GM21576 (cell line): ENCODE results near the gene ARHGAP26.
"Not testable (repeated sequence)": the region's sequence is repeated elsewhere in the genome, so short reads cannot be mapped to it uniquely, and the experiment has no call there.

ENCODE experiments used
- ATAC-seq: cut with Tn5 transposase; IDR thresholded peaks from one replicate; pipeline ENCODE4 v1.9.1; 2021; ENCODE audit warnings: mild to moderate bottlenecking, moderate library complexity; ENCODE audit not compliant: unreplicated experiment

ARHGAP26 gene

GRCh38 chr5:142952229-142952628 lies 182.1 kb downstream of the ARHGAP26 start:
- ATAC-seq: no peak

- not testable (repeated sequence) for ATAC-seq
Measured at GRCh38 chr5:142952871-142953270, 182.7 kb downstream of the ARHGAP26 start.

GRCh38 chr5:142954455-142954854 lies 184.3 kb downstream of the ARHGAP26 start:
- no peak for ATAC-seq

GRCh38 chr5:142955628-142956027 lies 185.5 kb downstream of the ARHGAP26 start:
- ATAC-seq: no peak

GRCh38 chr5:142957528-142957927 lies 187.4 kb downstream of the ARHGAP26 start:
- no peak for ATAC-seq

GRCh38 chr5:142958944-142959682 lies 188.9 kb downstream of the ARHGAP26 start:
- no peak for ATAC-seq

- no peak for ATAC-seq
Measured at GRCh38 chr5:142959683-142960657, 189.8 kb downstream of the ARHGAP26 start.

- no peak for ATAC-seq
Measured at GRCh38 chr5:142961440-142962173, 191.4 kb downstream of the ARHGAP26 start.

- ATAC-seq: no peak
Measured at GRCh38 chr5:142962174-142962533, 192.0 kb downstream of the ARHGAP26 start.

- not testable (repeated sequence) for ATAC-seq
Measured at GRCh38 chr5:142965258-142966120, 195.3 kb downstream of the ARHGAP26 start.

- ATAC-seq: no peak
Measured at GRCh38 chr5:142966121-142966420, 195.9 kb downstream of the ARHGAP26 start.

GRCh38 chr5:142969186-142969585 lies 199.0 kb downstream of the ARHGAP26 start:
- ATAC-seq: no peak

- ATAC-seq: no peak
Measured at GRCh38 chr5:142969624-142970439, 199.7 kb downstream of the ARHGAP26 start.

- ATAC-seq: no peak
Measured at GRCh38 chr5:142970440-142971030, 200.4 kb downstream of the ARHGAP26 start.

GRCh38 chr5:142971303-142972013 lies 201.3 kb downstream of the ARHGAP26 start:
- ATAC-seq: no peak

GRCh38 chr5:142972064-142972570 lies 201.9 kb downstream of the ARHGAP26 start:
- no peak for ATAC-seq

- no peak for ATAC-seq
Measured at GRCh38 chr5:142973932-142974331, 203.8 kb downstream of the ARHGAP26 start.

GRCh38 chr5:142974409-142974808 lies 204.2 kb downstream of the ARHGAP26 start:
- no peak for ATAC-seq
